Endodermal cell (in vitro differentiated cells): ENCODE measurements around the gene CXCL16. TPM values are rescaled to one million over a fixed set of nuclear protein-coding genes. Genes with fewer than 3 reads are reported as not detected.

Source experiments
- DNase-seq: peaks from one replicate; pipeline ENCODE4 v3.0.0-alpha.2; 2017
- H3K27ac ChIP-seq: 2 replicates; pipeline ENCODE4 v1.5.1; 2013; ENCODE audit warnings: mild to moderate bottlenecking, low read depth, low read length, moderate library complexity
- H3K27me3 ChIP-seq: 2 replicates; pipeline ENCODE4 v1.6.1; 2013; ENCODE audit warnings: mild to moderate bottlenecking, low read length, moderate library complexity; ENCODE audit not compliant: insufficient read depth, control insufficient read depth, poor library complexity, severe bottlenecking
- H3K36me3 ChIP-seq: 2 replicates; pipeline ENCODE4 v1.7.0; 2013; ENCODE audit warnings: mild to moderate bottlenecking, low read length, moderate library complexity; ENCODE audit not compliant: control insufficient read depth, insufficient read depth
- H3K4me1 ChIP-seq: one replicate; pipeline ENCODE4 v1.7.0; 2013; ENCODE audit warnings: low read length; ENCODE audit not compliant: control insufficient read depth, insufficient read depth
- H3K4me3 ChIP-seq: 2 replicates; pipeline ENCODE4 v1.5.1; 2013; ENCODE audit warnings: mild to moderate bottlenecking, low read length, moderate library complexity
- H3K9ac ChIP-seq: 2 replicates; pipeline ENCODE4 v1.6.1; 2013; ENCODE audit warnings: mild to moderate bottlenecking, low read length, moderate library complexity; ENCODE audit not compliant: poor library complexity, severe bottlenecking; ENCODE audit errors: extremely low read depth
- H3K9me3 ChIP-seq: 2 replicates; pipeline ENCODE4 v1.6.1; 2013; ENCODE audit warnings: mild to moderate bottlenecking, low read length, moderate library complexity; ENCODE audit not compliant: control insufficient read depth
- H3K27ac Mint-ChIP-seq: 2 replicates; pipeline ENCODE4 v1.8.0; 2020; ENCODE audit warnings: mixed read lengths
- H3K27me3 Mint-ChIP-seq: 2 replicates; pipeline ENCODE4 v1.8.0; 2021; ENCODE audit warnings: mild to moderate bottlenecking, mixed read lengths; ENCODE audit not compliant: insufficient read depth
- H3K36me3 Mint-ChIP-seq: 2 replicates; pipeline ENCODE4 v1.8.0; 2020; ENCODE audit warnings: low read depth, mixed read lengths
- H3K4me1 Mint-ChIP-seq: 2 replicates; pipeline ENCODE4 v1.8.0; 2020; ENCODE audit warnings: mixed read lengths
- H3K4me3 Mint-ChIP-seq: 2 replicates; pipeline ENCODE4 v1.8.0; 2020; ENCODE audit warnings: mild to moderate bottlenecking, moderate library complexity, mixed read lengths
- H3K9me3 Mint-ChIP-seq: 2 replicates; pipeline ENCODE4 v1.8.0; 2020; ENCODE audit warnings: mild to moderate bottlenecking, mixed read lengths
- WGBS, 2 experiments: methylation state at CpG; one replicate each; pipeline versions ENCODE4 v1.1.5 to v1.1.7; 2013; ENCODE audit warnings: missing lambda C conversion rate in 2 of 2, mixed read lengths in 1 of 2; ENCODE audit not compliant: insufficient coverage in 1 of 2, insufficient read length in 1 of 2; 5-methylcytosine and 5-hydroxymethylcytosine counted together
- total RNA-seq, 2 donors: library from RNA; stranded (reverse); fragmentation: NEBNext Ultra II Directional in 1 of 2; extraction: Animal tissue kit (Norgen Biotek cat#: 25700) in 1 of 2; gene quantifications; 2 replicates in 1 of 2; 3 replicates in 1 of 2; pipeline ENCODE4 v1.2.1, GENCODE V29; 2021
- TF ChIP-seq, protein P1 (sequence below): fragments of 200-600 bp; sonication (generic); conservative IDR thresholded peaks from 2 replicates; pipeline ENCODE4 v1.5.0; 2021; ENCODE audit warnings: antibody characterized with exemption, mild to moderate bottlenecking

Gene CXCL16
- total RNA-seq, 2 donors from 2014 or later = 0.60 to 0.73 TPM

DNA sequence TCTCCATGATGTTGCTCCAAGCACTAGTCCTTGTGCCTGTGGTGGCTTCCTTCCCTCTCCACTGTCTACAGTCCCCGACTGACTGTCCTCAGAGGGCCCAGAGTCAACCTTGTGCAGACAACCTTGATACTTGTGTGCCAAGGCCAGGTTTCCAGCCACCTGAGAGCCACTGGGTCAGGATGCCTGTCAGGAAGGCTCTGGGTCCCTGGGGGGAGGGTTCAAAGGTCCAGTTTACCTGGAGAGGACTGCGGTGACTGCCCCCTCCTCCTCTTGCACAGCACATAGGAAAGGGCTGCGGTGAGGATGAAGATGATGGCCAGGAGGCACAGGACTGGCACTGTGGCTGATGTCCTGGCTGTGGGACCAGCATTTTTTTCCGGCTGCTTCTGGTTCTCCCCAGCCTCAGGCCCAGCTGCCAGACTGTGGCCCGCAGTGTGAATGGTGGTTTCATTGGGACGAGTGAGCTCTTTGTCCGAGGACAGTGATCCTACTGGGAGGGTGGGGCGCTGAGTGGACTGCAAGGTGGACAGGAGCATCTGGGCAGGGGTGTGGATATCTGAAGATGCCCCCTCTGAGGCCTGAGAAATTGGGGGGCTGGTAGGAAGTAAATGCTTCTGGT is 4.8 kb downstream of the CXCL16 start:
- Histone ChIP-seq H3K9me3 (no peaks in the 10 kb centered on the region), H3K9ac (no peak overlapping the region), H3K4me1 (peaks cover 5% of the 10 kb centered on the region), H3K36me3 (peaks cover 4% of the 10 kb centered on the region), H3K27ac (no peak overlapping the region), H3K4me3 (no peak overlapping the region), H3K27me3 (peaks cover 54% of the 10 kb centered on the region)
- DNase-seq = no peak
- no peaks in the 10 kb centered on the region for H3K9me3 Mint-ChIP-seq
- H3K4me3 Mint-ChIP-seq = no peak overlapping the region
- H3K4me1 Mint-ChIP-seq = peaks cover 11% of the 10 kb centered on the region
- WGBS, 2 experiments = 88 to 90% methylated on average over 2 to 8 of the region's 8 CpGs
- TF ChIP-seq, protein P1, sequence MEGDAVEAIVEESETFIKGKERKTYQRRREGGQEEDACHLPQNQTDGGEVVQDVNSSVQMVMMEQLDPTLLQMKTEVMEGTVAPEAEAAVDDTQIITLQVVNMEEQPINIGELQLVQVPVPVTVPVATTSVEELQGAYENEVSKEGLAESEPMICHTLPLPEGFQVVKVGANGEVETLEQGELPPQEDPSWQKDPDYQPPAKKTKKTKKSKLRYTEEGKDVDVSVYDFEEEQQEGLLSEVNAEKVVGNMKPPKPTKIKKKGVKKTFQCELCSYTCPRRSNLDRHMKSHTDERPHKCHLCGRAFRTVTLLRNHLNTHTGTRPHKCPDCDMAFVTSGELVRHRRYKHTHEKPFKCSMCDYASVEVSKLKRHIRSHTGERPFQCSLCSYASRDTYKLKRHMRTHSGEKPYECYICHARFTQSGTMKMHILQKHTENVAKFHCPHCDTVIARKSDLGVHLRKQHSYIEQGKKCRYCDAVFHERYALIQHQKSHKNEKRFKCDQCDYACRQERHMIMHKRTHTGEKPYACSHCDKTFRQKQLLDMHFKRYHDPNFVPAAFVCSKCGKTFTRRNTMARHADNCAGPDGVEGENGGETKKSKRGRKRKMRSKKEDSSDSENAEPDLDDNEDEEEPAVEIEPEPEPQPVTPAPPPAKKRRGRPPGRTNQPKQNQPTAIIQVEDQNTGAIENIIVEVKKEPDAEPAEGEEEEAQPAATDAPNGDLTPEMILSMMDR = no peak
- H3K27ac Mint-ChIP-seq = no peak overlapping the region
- H3K27me3 Mint-ChIP-seq = peaks cover 52% of the 10 kb centered on the region
- H3K36me3 Mint-ChIP-seq = peaks cover 2% of the 10 kb centered on the region

DNA sequence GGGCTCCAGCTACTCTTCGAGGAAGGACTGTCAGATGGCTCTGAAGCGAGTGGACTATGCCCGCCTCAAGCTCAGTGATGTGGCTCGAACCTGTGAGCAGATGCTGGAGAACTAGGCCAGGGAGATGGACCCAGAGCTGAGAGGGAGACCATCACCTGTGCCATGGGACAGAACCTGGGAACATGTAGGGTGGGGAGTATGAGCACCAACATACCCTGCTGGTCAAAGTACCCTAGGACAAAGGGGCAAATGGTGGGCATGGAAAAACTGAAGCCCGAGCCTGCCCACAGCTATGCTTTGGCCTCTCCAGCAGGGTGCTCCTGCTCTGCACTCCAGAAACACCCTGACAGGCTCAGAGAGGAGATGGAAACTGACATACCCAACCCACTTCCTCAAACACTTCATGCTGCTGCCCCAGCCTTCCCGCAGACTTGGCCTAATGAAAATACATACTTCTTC is 6.6 kb downstream of the CXCL16 start:
- Histone ChIP-seq H3K9ac (no peak overlapping the region), H3K4me3 (no peak overlapping the region), H3K27ac (no peak overlapping the region), H3K27me3 (peaks cover 35% of the 10 kb centered on the region), H3K9me3 (no peaks in the 10 kb centered on the region), H3K36me3 (peaks cover 4% of the 10 kb centered on the region), H3K4me1 (no peaks in the 10 kb centered on the region)
- H3K4me3 Mint-ChIP-seq = no peak overlapping the region
- no peaks in the 10 kb centered on the region for H3K9me3 Mint-ChIP-seq
- peaks cover 3% of the 10 kb centered on the region for H3K4me1 Mint-ChIP-seq
- H3K36me3 Mint-ChIP-seq = peaks cover 2% of the 10 kb centered on the region
- DNase-seq = peak; percentile 63
- no peak overlapping the region for H3K27ac Mint-ChIP-seq
- peaks cover 36% of the 10 kb centered on the region for H3K27me3 Mint-ChIP-seq
- TF ChIP-seq, protein P1 = peak; percentile 56
- 92 to 95% methylated on average over 5 to 6 of the region's 6 CpGs for WGBS, 2 experiments

DNA sequence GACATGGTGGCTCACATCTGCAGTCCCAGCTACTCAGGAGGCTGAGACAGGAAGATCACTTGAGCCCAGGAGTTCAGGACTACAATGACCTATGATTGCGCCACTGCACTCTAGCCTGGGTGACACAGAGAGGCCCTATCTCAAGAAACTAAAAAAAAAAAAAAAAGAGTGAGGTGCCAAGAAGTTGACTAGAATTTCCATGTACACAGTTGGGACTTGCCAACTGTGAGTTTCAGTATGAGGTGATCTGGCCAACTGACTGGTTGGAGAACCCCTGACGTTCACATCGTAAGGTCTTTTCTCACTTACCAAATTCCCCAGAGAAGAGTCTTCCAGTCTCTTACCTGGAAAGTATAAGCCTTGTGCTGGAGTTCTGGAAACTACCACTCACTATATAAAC is 11.6 kb downstream of the CXCL16 start:
- Mint-ChIP-seq H3K27me3 (peaks cover 10% of the 10 kb centered on the region), H3K9me3 (no peaks in the 10 kb centered on the region), H3K4me3 (no peak overlapping the region), H3K36me3 (no peaks in the 10 kb centered on the region), H3K27ac (no peak overlapping the region), H3K4me1 (peaks cover 3% of the 10 kb centered on the region)
- H3K9me3 ChIP-seq = no peaks in the 10 kb centered on the region
- no peaks in the 10 kb centered on the region for H3K4me1 ChIP-seq
- no peak for DNase-seq
- no peak overlapping the region for H3K9ac ChIP-seq
- no peak overlapping the region for H3K27ac ChIP-seq
- H3K4me3 ChIP-seq = no peak overlapping the region
- no peaks in the 10 kb centered on the region for H3K27me3 ChIP-seq
- H3K36me3 ChIP-seq = peaks cover 4% of the 10 kb centered on the region
- WGBS, 2 experiments = 60 to 87% methylated on average over 1 to 2 of the region's 3 CpGs
- TF ChIP-seq, protein P1 = no peak
